Right lobe of liver (tissue), 6 donors: ENCODE results near the gene TRIM69. TPM values are rescaled to one million over a fixed set of nuclear protein-coding genes. Genes with fewer than 3 reads are reported as not detected.
"Not testable (repeated sequence)": the region's sequence is repeated elsewhere in the genome, so short reads cannot be mapped to it uniquely, and the experiment has no call there.

ENCODE experiments used
- ATAC-seq, 4 donors: fragments of 200-7000 bp; cut with Tn5 transposase; one replicate each; pipeline ENCODE4 v1.9.1; 2020; ENCODE audit warnings: mild to moderate bottlenecking in 4 of 4, moderate library complexity in 4 of 4
- DNase-seq, 3 donors: peaks; one replicate each; pipeline ENCODE4 v3.0.0-alpha.2; 2020
- H3K27ac ChIP-seq, 3 donors: fragments of 200-600 bp; one replicate each; pipeline ENCODE4 v1.8.0; 2022
- H3K27me3 ChIP-seq, 2 donors: fragments of 200-600 bp; one replicate each; pipeline ENCODE4 v1.8.0; 2022
- H3K36me3 ChIP-seq, 4 donors: fragments of 200-600 bp; sonication (generic) in 1 of 4; one replicate each; pipeline versions ENCODE4 v1.5.1 to v1.8.0; 2017 to 2022; ENCODE audit warnings: control low read depth in 1 of 4
- H3K4me1 ChIP-seq, 4 donors: fragments of 200-600 bp; sonication (generic) in 1 of 4; one replicate each; pipeline versions ENCODE4 v1.5.1 to v1.8.0; 2017 to 2022; ENCODE audit warnings: control low read depth in 1 of 4
- H3K4me3 ChIP-seq, 3 donors: fragments of 200-600 bp; one replicate each; pipeline ENCODE4 v1.8.0; 2022
- H3K9me3 ChIP-seq, 4 donors: fragments of 200-600 bp; sonication (generic) in 1 of 4; one replicate each; pipeline versions ENCODE4 v1.5.1 to v1.8.0; 2017 to 2022; ENCODE audit warnings: control low read depth in 1 of 4
- POLR2A ChIP-seq: fragments of 450-650 bp; IDR thresholded peaks from one replicate; pipeline ENCODE4 v1.6.1; 2017; ENCODE audit warnings: antibody characterized with exemption, mild to moderate bottlenecking
- WGBS: methylation state at CpG from one replicate; pipeline ENCODE4 v1.1.6; 2018; ENCODE audit warnings: low coverage, low lambda C conversion rate; ENCODE audit not compliant: insufficient coverage; ENCODE audit errors: missing lambda C conversion rate; 5-methylcytosine and 5-hydroxymethylcytosine counted together
- intact Hi-C, 2 donors: fragments of 100-400 bp; cut with DNase I; formaldehyde crosslinking; loops; one replicate each; pipeline versions ENCODE4 v1.11.2 to v1.14.1; 2022
- total RNA-seq, 6 experiments: library from RNA; depleted of rRNA in 2 of 6; stranded (reverse); fragments of >200 nt in 2 of 6; fragmentation: NEBNext Ultra II Directional in 3 of 6; extraction: Animal tissue kit (Norgen Biotek cat#: 25700) in 3 of 6; gene quantifications; one replicate each; pipeline versions ENCODE4 v1.1.0 to v1.2.4, GENCODE V29; 2016 to 2023
- TF ChIP-seq, protein P1 (sequence below), 4 donors: fragments of 200-600 bp in 3 of 4; fragments of 450-650 bp in 1 of 4; IDR thresholded peaks; one replicate each; pipeline versions ENCODE4 v1.5.1 to v1.8.0; 2016 to 2022; ENCODE audit warnings: antibody characterized with exemption in 4 of 4, mild to moderate bottlenecking in 2 of 4
- donor health status: DM: no; HTN: yes; CAD: no.
- donor health status: DM: no; HTN: no; CAD: no.
- donor health status: DM: no; HTN: no; CAD: no.
- donor health status: DM: no; HTN: yes; CAD: no.
- donor health status: DM: no; HTN: yes; CAD: no.

The TRIM69 gene
- total RNA-seq, 6 experiments from 2014 or later: 3.8 to 16.9 (median 6.5) TPM

DNA sequence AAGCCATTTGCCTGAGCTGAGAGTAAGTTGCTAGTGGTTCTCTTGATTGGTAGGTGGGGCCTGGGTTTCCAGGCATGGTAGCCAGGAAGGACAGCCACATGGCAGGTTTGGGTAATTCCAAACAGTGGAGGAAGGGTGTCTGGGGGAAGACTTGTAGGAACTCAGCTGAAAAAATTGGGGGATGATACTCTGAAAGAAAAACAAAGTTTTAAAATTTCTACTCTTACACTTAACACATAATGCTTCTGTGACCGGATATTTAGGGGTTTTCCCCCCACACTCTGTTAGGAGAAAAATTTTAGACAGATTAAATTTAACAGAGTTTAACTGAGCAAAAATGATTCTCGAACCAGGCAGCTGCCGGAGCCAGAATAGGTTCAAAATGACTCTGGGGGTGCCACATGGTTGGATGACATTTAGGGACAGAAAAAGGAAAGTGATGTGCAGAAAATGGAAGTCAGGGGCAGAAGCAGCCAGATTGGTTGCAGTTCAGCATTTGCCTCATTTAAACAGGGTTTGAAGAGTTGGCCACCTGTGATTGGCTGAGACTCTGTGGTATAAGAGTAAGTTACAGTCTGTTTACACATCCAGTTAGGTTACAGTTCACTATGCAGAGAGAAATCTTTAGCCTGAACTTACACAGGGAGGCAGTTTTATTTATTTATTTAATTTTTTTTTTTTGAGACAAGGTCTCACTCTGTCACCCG is 16.9 kb upstream of the TRIM69 start:
- no peak overlapping the region for H3K4me3 ChIP-seq
- TF ChIP-seq POLR2A: no peak
- TF ChIP-seq, protein P1, sequence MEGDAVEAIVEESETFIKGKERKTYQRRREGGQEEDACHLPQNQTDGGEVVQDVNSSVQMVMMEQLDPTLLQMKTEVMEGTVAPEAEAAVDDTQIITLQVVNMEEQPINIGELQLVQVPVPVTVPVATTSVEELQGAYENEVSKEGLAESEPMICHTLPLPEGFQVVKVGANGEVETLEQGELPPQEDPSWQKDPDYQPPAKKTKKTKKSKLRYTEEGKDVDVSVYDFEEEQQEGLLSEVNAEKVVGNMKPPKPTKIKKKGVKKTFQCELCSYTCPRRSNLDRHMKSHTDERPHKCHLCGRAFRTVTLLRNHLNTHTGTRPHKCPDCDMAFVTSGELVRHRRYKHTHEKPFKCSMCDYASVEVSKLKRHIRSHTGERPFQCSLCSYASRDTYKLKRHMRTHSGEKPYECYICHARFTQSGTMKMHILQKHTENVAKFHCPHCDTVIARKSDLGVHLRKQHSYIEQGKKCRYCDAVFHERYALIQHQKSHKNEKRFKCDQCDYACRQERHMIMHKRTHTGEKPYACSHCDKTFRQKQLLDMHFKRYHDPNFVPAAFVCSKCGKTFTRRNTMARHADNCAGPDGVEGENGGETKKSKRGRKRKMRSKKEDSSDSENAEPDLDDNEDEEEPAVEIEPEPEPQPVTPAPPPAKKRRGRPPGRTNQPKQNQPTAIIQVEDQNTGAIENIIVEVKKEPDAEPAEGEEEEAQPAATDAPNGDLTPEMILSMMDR (IDR thresholded peaks at IDR 0.05): no peak
- no peaks in the 10 kb centered on the region for H3K27me3 ChIP-seq
- H3K9me3 ChIP-seq: no peaks in the 10 kb centered on the region
- H3K36me3 ChIP-seq: peaks cover 19 to 39% (median 33%) of the 10 kb centered on the region in 4 donors
- WGBS: 40% methylated on average over 4 of the region's 4 CpGs
- intact Hi-C loops: no loop called here
- peak overlapping the region in 1 of 3 donors; percentile 25 for H3K27ac ChIP-seq
- peaks cover 0 to 14% (median 0%) of the 10 kb centered on the region in 4 donors for H3K4me1 ChIP-seq
- ATAC-seq (peak; percentile 42 to 62 (median 54)), DNase-seq (no peak)

DNA sequence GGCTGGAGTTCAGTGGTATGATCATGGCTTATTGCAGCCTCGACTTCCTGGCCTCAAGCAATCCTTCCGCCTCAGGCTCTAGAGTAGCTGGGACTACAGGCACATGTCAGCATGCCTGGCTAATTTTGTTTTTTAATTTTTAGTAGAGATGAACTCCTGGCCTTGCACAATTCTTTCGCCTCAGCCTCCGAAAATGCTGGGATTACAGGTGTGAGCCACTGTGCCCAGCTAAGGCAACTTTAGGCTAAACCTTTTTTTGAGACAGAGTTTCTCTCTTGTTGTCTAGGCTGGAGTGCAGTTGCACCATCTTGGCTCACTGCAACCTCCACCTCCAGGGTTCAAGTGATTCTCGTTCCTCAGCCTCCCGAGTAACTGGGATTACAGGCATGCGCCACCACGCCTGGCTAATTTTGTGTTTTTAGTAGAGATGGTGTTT is 16.3 kb upstream of the TRIM69 start:
- H3K4me3 ChIP-seq, intact Hi-C loops, H3K27me3 ChIP-seq, H3K9me3 ChIP-seq, DNase-seq, ATAC-seq: not testable (repeated sequence)
- 83% methylated on average over 7 of the region's 8 CpGs for WGBS
- Histone ChIP-seq H3K4me1 (peaks cover 0 to 13% (median 0%) of the 10 kb centered on the region in 4 donors), H3K36me3 (peaks cover 19 to 38% (median 32%) of the 10 kb centered on the region in 4 donors), H3K27ac (peak overlapping the region in 1 of 3 donors; percentile 25)

DNA sequence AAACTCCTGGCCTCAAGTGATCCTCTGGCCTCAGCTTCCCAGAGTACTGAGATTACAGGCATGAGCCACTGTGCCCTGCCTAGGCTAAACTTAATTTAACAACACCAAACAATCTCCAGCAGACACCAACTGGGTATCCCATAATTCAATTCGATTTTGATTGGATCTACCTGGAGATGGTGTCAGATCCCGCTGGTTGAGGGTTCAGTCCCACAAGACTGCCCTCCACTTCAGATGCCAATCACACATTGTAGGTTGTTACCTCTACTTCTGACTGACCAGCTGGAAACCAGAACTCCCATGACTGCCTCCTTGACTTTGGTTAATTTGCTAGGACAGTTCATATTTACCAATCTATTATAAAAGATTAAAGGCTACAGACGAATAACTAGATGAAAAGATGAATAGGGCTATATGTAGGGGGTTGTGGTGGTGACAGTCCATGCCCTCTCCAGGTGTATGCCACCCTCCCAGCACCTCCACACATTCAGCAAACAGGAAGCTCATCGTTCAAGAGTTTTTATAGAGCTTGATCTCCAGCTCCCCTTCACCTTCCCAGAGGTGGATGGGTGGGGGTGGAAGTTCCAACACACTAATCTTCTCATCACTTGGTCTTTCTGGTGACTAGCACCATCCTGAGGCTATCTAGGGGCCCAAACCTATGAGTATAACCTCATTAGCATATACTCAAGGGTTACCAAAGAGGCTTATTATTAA is 15.7 kb upstream of the TRIM69 start:
- Histone ChIP-seq H3K27me3 (no peaks in the 10 kb centered on the region), H3K4me3 (no peak overlapping the region), H3K9me3 (no peaks in the 10 kb centered on the region), H3K27ac (no peak overlapping the region), H3K4me1 (peaks cover 0 to 13% (median 0%) of the 10 kb centered on the region in 4 donors), H3K36me3 (peaks cover 14 to 32% (median 27%) of the 10 kb centered on the region in 4 donors)
- DNase-seq (no peak), ATAC-seq (peak in 2 of 4 donors; percentile 7 to 24)
- intact Hi-C loops: no loop called here
- no peak for TF ChIP-seq POLR2A
- TF ChIP-seq, protein P1 (IDR thresholded peaks at IDR 0.05): no peak
- WGBS: 55% methylated on average over 2 of the region's 4 CpGs

DNA sequence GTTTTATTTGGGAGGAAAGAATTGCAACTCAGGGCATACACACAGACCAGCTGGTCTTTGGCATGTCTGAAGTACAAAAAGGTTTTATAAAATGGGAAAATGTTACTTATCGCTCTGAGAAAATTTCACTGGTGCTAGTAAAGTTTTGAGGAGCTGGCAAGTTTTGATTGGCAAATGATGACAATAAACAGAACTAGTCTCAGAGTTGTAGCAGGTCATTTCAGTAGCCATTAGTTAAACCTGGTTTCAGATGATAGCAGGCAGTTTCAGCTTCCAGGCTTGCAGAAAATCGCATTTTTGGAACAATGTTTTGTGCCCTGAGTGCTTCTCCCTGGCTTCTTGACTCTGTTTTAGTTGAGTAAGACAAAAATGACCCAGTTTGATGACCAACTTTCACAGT is 14.3 kb upstream of the TRIM69 start:
- no peak overlapping the region for H3K27ac ChIP-seq
- DNase-seq (no peak), ATAC-seq (no peak)
- no peaks in the 10 kb centered on the region for H3K9me3 ChIP-seq
- peaks cover 0 to 13% (median 0%) of the 10 kb centered on the region in 4 donors for H3K4me1 ChIP-seq
- TF ChIP-seq POLR2A: no peak
- TF ChIP-seq, protein P1 (IDR thresholded peaks at IDR 0.05): no peak
- 79% methylated on average over 2 of the region's 2 CpGs for WGBS
- peaks cover 8 to 18% (median 14%) of the 10 kb centered on the region in 4 donors for H3K36me3 ChIP-seq
- no peaks in the 10 kb centered on the region for H3K27me3 ChIP-seq
- intact Hi-C loops: no loop called here
- no peak overlapping the region for H3K4me3 ChIP-seq

DNA sequence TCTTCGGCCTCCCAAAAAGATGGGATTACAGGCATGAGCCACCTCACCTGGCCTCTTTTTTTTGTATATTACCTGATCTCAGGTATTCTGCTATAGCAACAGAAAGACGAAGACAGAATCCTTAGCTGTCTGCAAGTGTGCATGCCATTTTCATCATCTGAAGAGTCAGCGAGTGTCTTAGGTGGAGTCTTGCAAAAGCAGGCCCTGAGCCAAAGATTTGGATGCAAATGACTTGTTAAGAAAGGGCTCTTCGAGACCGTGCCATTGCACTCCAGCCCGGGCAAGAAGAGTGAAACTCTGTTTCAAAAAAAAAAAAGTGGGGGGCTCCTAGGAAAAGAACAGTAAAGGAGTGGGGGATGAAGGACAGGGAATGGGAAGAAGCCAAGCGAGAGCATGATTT is 10.2 kb upstream of the TRIM69 start:
- 31% methylated on average over 7 of the region's 7 CpGs for WGBS
- peak overlapping the region in 2 of 3 donors; percentile 75 to 98 for H3K27ac ChIP-seq
- H3K9me3 ChIP-seq: no peaks in the 10 kb centered on the region
- H3K36me3 ChIP-seq: no peaks in the 10 kb centered on the region
- ATAC-seq (no peak), DNase-seq (no peak)
- H3K4me3 ChIP-seq: peak overlapping the region in 1 of 3 donors; percentile 20
- TF ChIP-seq, protein P1 (IDR thresholded peaks at IDR 0.05): no peak
- no peak for TF ChIP-seq POLR2A
- H3K4me1 ChIP-seq: peaks cover 0 to 15% (median 6%) of the 10 kb centered on the region in 4 donors
- intact Hi-C loops: no loop called here
- no peaks in the 10 kb centered on the region for H3K27me3 ChIP-seq
